Measurements from ENCODE around the gene GAPDH.

- TF ChIP-seq, protein P1, sequence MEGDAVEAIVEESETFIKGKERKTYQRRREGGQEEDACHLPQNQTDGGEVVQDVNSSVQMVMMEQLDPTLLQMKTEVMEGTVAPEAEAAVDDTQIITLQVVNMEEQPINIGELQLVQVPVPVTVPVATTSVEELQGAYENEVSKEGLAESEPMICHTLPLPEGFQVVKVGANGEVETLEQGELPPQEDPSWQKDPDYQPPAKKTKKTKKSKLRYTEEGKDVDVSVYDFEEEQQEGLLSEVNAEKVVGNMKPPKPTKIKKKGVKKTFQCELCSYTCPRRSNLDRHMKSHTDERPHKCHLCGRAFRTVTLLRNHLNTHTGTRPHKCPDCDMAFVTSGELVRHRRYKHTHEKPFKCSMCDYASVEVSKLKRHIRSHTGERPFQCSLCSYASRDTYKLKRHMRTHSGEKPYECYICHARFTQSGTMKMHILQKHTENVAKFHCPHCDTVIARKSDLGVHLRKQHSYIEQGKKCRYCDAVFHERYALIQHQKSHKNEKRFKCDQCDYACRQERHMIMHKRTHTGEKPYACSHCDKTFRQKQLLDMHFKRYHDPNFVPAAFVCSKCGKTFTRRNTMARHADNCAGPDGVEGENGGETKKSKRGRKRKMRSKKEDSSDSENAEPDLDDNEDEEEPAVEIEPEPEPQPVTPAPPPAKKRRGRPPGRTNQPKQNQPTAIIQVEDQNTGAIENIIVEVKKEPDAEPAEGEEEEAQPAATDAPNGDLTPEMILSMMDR (IDR thresholded peaks at IDR 0.05; ENCODE audit: low read depth, low read length) = no peak
- TF ChIP-seq POLR2A (IDR thresholded peaks at IDR 0.05; ENCODE audit: extremely low read depth, insufficient read length) (no peak), MYC (IDR thresholded peaks at IDR 0.05; ENCODE audit: low read depth, low read length) (no peak), MAX (IDR thresholded peaks at IDR 0.05; ENCODE audit: low read depth, low read length) (no peak)
Observed at GRCh38 chr12:6523708-6524107, 10.6 kb upstream of the GAPDH start.

Data from NB4 (cell line).